K562 (cell line): ENCODE results near the gene SLC17A9. TPM values are rescaled to one million over a fixed set of nuclear protein-coding genes. Genes with fewer than 3 reads are reported as not detected.
A peak's percentile ranks its signal among the peaks of the same experiment; 100 is the strongest.

Experiments used
- ATAC-seq: fragments of 200-7000 bp; cut with Tn5 transposase; 3 replicates; pipeline ENCODE4 v1.9.1; 2020; ENCODE audit warnings: moderate library complexity
- BruUV-seq: library from RNA; stranded (reverse); fragments of 400-500 nt; replicated peaks from 2 replicates; lab custom pipeline; 2021; lab: Mats Ljungman, UMichigan
- CTCF ChIA-PET: fragments of 300-600 bp; formaldehyde crosslinking; extraction: SDS; loops from one replicate; lab custom pipeline; 2021; ENCODE audit warnings: low intra/inter-chr PET ratio; lab: Yijun Ruan, JAX
- POLR2A ChIA-PET: fragments of 300-600, 350-650 bp; sonication (Branson Sonifier 250); formaldehyde crosslinking; extraction: SDS; loops from one replicate; lab custom pipeline; 2021; ENCODE audit warnings: antibody characterized with exemption, inconsistent platforms; lab: Yijun Ruan, JAX
- DNase-seq, 4 experiments: peaks; one replicate each; pipeline versions ENCODE4 v3.0.0 to v3.0.0-alpha.2; 2011 to 2018; ENCODE audit warnings: low spot score in 3 of 4, mixed read lengths in 3 of 4; ENCODE audit errors: extremely low read depth in 1 of 4
- FAIRE-seq: peaks from 2 replicates; lab custom pipeline; 2011; peaks lifted over from hg19 to GRCh38; lab: Jason Lieb, UNC
- H2AFZ ChIP-seq: 2 replicates; pipeline ENCODE4 v1.6.0; 2011; ENCODE audit warnings: low read depth, low read length, control low read depth, inconsistent platforms
- H3K27ac ChIP-seq: fragments of 200-600 bp; 3 replicates; pipeline ENCODE4 v1.8.0; 2011; ENCODE audit warnings: low read depth, mild to moderate bottlenecking, control low read depth, inconsistent platforms, low read length, moderate library complexity, mixed read lengths; ENCODE audit errors: extremely low read depth
- H3K27me3 ChIP-seq, 2 experiments: fragments of 300-600 bp in 1 of 2; 2 replicates in 1 of 2; 3 replicates in 1 of 2; pipeline versions ENCODE4 v1.6.0 to v1.8.0; 2011; ENCODE audit warnings: inconsistent platforms in 2 of 2, low read length in 2 of 2, mild to moderate bottlenecking in 1 of 2, mixed read lengths in 1 of 2, moderate library complexity in 1 of 2; ENCODE audit not compliant: control insufficient read depth in 2 of 2, insufficient read depth in 2 of 2
- H3K36me3 ChIP-seq: fragments of 300-600 bp; 3 replicates; pipeline ENCODE4 v1.8.0; 2011; ENCODE audit warnings: mild to moderate bottlenecking, low read length, inconsistent platforms; ENCODE audit not compliant: control insufficient read depth, insufficient read depth
- H3K4me1 ChIP-seq, 2 experiments: fragments of 200-600 bp in 1 of 2; replicated peaks in 1 of 2; 2 replicates in 1 of 2; 3 replicates in 1 of 2; pipeline versions ENCODE4 v1.5.1 to v1.8.0; 2011; ENCODE audit warnings: inconsistent platforms in 2 of 2, low read length in 2 of 2, mild to moderate bottlenecking in 1 of 2, mixed read lengths in 1 of 2, moderate library complexity in 1 of 2; ENCODE audit not compliant: control insufficient read depth in 2 of 2, insufficient read depth in 2 of 2
- H3K4me2 ChIP-seq: 2 replicates; pipeline ENCODE4 v1.6.1; 2011; ENCODE audit warnings: low read length, control low read depth, inconsistent platforms, mixed read lengths; ENCODE audit not compliant: insufficient read depth
- H3K4me3 ChIP-seq: fragments of 200-600 bp; sonication (generic), shearing (Covaris generic); 2 replicates; pipeline ENCODE4 v1.5.1; 2016; ENCODE audit warnings: control low read depth, inconsistent platforms
- H3K79me2 ChIP-seq: fragments of 200-600 bp; 3 replicates; pipeline ENCODE4 v1.8.0; 2011; ENCODE audit warnings: low read length, inconsistent platforms; ENCODE audit not compliant: control insufficient read depth, insufficient read depth
- H3K9ac ChIP-seq, 2 experiments: 2 replicates each; pipeline versions ENCODE4 v1.6.0 to v1.6.1; 2011; ENCODE audit warnings: low read depth in 2 of 2, low read length in 2 of 2, control low read depth in 1 of 2, inconsistent platforms in 1 of 2, mild to moderate bottlenecking in 1 of 2, mixed read lengths in 1 of 2; ENCODE audit not compliant: insufficient read depth in 1 of 2
- H3K9me1 ChIP-seq: one replicate; pipeline ENCODE4 v1.6.0; 2011; ENCODE audit warnings: inconsistent platforms, mild to moderate bottlenecking, low read length, moderate library complexity; ENCODE audit not compliant: control insufficient read depth, insufficient read depth
- H3K9me3 ChIP-seq: replicated peaks from 2 replicates; pipeline ENCODE4 v1.5.1; 2011; ENCODE audit warnings: low read depth, low read length, inconsistent platforms; ENCODE audit not compliant: control insufficient read depth, insufficient read depth
- H4K20me1 ChIP-seq: replicated peaks from 2 replicates; pipeline ENCODE4 v1.6.1; 2011; ENCODE audit warnings: low read length, inconsistent platforms, mixed read lengths; ENCODE audit not compliant: control insufficient read depth, insufficient read depth
- ZFX ChIP-seq: sonication (generic); formaldehyde crosslinking; IDR thresholded peaks from 2 replicates; pipeline ENCODE4 v1.8.0; 2022; ENCODE audit warnings: mild to moderate bottlenecking, missing genetic modification reagents, moderate library complexity
- WGBS: fragments of 100-300 bp; shearing (Covaris generic); methylation state at CpG from one replicate; pipeline ENCODE4 v1.1.6; 2016; ENCODE audit warnings: low coverage, mixed read lengths; ENCODE audit not compliant: insufficient coverage; ENCODE audit errors: missing lambda C conversion rate; 5-methylcytosine and 5-hydroxymethylcytosine counted together
- in situ Hi-C: fragments of 300-500 bp; cut with MboI; formaldehyde crosslinking; loops from 4 replicates; pipeline ENCODE4 v1.15.0; 2018; ENCODE audit warnings: inconsistent platforms, mixed read lengths
- intact Hi-C: fragments of 100-400 bp; cut with micrococcal nuclease; formaldehyde crosslinking; loops from 2 replicates; pipeline ENCODE4 v1.14.2; 2022
- polyA plus RNA-seq, 8 experiments: library from polyadenylated mRNA; depleted of rRNA in 4 of 8; stranded (reverse) in 5 of 8; unstranded in 3 of 8; fragments of >200 nt; fragmentation: Nextera tagmentation in 2 of 8; fragmentation: Illumina TruSeq in 1 of 8; extraction: Ambion mirVana in 2 of 8; extraction: Trizol in 1 of 8; gene quantifications; 2 replicates each; pipeline versions ENCODE4 v1.2.1 to v1.2.3, GENCODE V29; 2011 to 2014; ENCODE audit warnings: inconsistent platforms in 1 of 8, missing spikeins in 1 of 8
- total RNA-seq, 7 experiments: library from RNA; depleted of rRNA in 6 of 7; stranded (reverse); fragments of >200 nt in 6 of 7; fragmentation: Illumina TruSeq in 2 of 7; extraction: Trizol in 2 of 7; gene quantifications; 2 replicates each; pipeline versions ENCODE4 v1.2.1 to v1.2.3, GENCODE V29; 2011 to 2021; ENCODE audit warnings: low replicate concordance in 1 of 7
- TF ChIP-seq, protein P1 (sequence below), 3 experiments: IDR thresholded peaks in 2 of 3; conservative IDR thresholded peaks in 1 of 3; 2 replicates each; pipeline ENCODE4 v1.5.1; 2011 to 2012; ENCODE audit warnings: low read length in 3 of 3, mild to moderate bottlenecking in 3 of 3, control low read depth in 2 of 3, improper control_type of control experiment in 1 of 3, inconsistent platforms in 1 of 3, low read depth in 1 of 3, mixed read lengths in 1 of 3, moderate library complexity in 1 of 3; ENCODE audit not compliant: insufficient read depth in 2 of 3

The SLC17A9 gene
- total and polyA plus RNA-seq, 9 of the 15 experiments (the other 6 are each of a cell fraction or from before 2014, with no cell fraction given) = 0.04 to 0.31 TPM; not detected in 7

DNA sequence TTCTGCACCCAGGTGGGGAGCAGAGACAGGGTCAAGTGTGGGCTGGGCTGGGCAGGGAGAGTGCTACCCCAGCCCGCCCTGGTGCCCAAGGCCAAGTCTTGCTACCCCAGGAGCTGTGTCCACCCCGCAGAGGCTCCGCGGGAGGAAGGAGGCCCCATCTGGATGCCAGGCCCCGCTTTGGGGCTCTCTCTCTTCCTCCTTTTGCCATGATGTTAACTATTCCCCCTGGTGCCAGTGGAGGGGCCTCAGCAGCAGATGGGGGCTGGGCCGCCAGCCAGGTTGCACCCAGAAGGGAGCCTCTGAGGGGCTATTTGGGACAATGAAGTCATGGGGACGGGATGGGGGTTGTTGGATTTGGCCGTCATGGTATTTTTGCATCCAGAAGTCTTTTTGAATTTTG is 9.3 kb downstream of the SLC17A9 start:
- 22% methylated on average over 8 of the region's 8 CpGs for WGBS
- H3K27me3 ChIP-seq = peaks cover 63 to 93% of the 10 kb centered on the region in 2 experiments
- no peaks in the 10 kb centered on the region for H3K9me1 ChIP-seq
- ChIA-PET CTCF (no interaction called here), POLR2A (interaction anchor here (0.7 kb wide), 1 partner anchor 9 kb away, joined by 3 read pairs; no protein-coding TSS in a partner anchor)
- H3K79me2 ChIP-seq = no peaks in the 10 kb centered on the region
- BruUV-seq = no TSS peak
- in situ Hi-C loops = no loop called here
- no peak overlapping the region for H3K4me3 ChIP-seq
- H3K4me2 ChIP-seq = no peak overlapping the region
- ATAC-seq = no peak
- H3K36me3 ChIP-seq = no peaks in the 10 kb centered on the region
- H4K20me1 ChIP-seq = peaks cover 16% of the 10 kb centered on the region
- no peak for FAIRE-seq
- no peak overlapping the region for H2AFZ ChIP-seq
- peaks cover 0 to 55% of the 10 kb centered on the region in 2 experiments; a peak in 2 of 5 replicates for H3K4me1 ChIP-seq
- no peaks in the 10 kb centered on the region for H3K9me3 ChIP-seq
- TF ChIP-seq, protein P1, sequence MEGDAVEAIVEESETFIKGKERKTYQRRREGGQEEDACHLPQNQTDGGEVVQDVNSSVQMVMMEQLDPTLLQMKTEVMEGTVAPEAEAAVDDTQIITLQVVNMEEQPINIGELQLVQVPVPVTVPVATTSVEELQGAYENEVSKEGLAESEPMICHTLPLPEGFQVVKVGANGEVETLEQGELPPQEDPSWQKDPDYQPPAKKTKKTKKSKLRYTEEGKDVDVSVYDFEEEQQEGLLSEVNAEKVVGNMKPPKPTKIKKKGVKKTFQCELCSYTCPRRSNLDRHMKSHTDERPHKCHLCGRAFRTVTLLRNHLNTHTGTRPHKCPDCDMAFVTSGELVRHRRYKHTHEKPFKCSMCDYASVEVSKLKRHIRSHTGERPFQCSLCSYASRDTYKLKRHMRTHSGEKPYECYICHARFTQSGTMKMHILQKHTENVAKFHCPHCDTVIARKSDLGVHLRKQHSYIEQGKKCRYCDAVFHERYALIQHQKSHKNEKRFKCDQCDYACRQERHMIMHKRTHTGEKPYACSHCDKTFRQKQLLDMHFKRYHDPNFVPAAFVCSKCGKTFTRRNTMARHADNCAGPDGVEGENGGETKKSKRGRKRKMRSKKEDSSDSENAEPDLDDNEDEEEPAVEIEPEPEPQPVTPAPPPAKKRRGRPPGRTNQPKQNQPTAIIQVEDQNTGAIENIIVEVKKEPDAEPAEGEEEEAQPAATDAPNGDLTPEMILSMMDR (IDR thresholded peaks at IDR 0.05 in 2 of 3, conservative IDR thresholded peaks at IDR 0.05 in 1 of 3; ENCODE audit: insufficient read depth in 2 of 3, low read depth in 1 of 3, low read length in 3 of 3) = no peak
- 0 out of 2 replicates have a peak, but pooled peaks have one; percentile 2 for TF ChIP-seq ZFX (CRISPR knock-in tag)
- H3K27ac ChIP-seq = no peak overlapping the region
- no peak overlapping the region for H3K9ac ChIP-seq
- intact Hi-C loops = no loop called here
- no peak for DNase-seq
